ENCODE data around the gene TK2. TPM values are rescaled to one million over a fixed set of nuclear protein-coding genes. Genes with fewer than 3 reads are reported as not detected.
"Not testable (repeated sequence)": the region's sequence is repeated elsewhere in the genome, so short reads cannot be mapped to it uniquely, and the experiment has no call there.

The TK2 gene
- total RNA-seq, 8 experiments from 2014 or later = 7.1 to 38.4 (median 18.8) TPM

DNA sequence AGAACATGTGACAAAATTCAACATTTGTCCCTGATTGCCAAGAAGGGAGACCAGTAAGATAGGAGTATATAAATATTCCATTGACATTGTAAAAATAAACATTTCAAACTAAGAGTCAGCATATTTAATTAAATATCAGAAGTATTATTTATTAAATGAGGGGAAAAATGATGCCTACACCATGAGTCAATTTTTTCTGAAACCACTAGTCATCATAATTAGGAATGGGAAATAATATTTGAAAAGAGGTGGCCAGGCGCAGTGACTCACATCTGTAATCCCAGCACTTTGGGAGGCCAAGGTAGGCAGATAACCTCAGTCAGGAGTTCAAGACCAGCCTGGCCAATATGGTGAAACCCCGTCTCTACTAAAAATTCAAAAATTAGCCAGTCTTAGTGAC lies 18.4 kb upstream of the TK2 start:
- in situ Hi-C loops (cut with MboI; ENCODE audit: low pct_unique_long_range_greater_than_20kb in 2 of 9, low sequenced_read_pairs in 9 of 9, unreplicated experiment in 9 of 9) = loop anchor here in 1 of 9 experiments (25.0 kb wide), 1 partner anchor 156 kb away; no protein-coding TSS in a partner anchor
- no peak for ATAC-seq (replicated peaks in 6 of 8)
- H3K4me1 ChIP-seq (replicated peaks in 1 of 2) = no peaks in the 10 kb centered on the region
- 71 to 100% (median 83%) methylated on average over 1 to 2 of the region's 2 CpGs; no CpG with 5 or more reads in 4 of the 10 experiments for WGBS, 10 experiments
- H3K4me3 ChIP-seq = no peak overlapping the region
- no peak overlapping the region for H3K27ac ChIP-seq

DNA sequence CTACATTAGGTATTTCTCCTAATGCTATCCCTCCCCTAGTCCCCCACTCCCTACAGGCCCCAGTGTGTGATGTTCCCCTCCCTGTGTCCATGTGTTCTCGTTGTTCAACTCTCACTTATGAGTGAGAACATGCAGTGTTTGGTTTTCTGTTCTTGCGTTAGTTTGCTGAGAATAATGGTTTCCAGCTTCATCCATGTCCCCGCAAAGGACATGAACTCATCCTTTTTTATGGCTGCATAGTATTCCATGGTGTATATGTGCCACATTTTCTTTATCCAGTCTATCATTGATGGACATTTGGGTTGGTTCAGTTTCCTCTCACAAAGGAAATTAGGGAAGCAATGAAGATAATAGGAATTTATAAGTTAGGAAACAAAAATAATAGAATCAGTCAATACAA lies 17.3 kb upstream of the TK2 start:
- not testable (repeated sequence) for H3K27ac ChIP-seq; H3K4me1 ChIP-seq (replicated peaks in 1 of 2); ATAC-seq (replicated peaks in 6 of 8); H3K4me3 ChIP-seq
- 96% methylated on average over 3 of the region's 3 CpGs; no CpG with 5 or more reads in 9 of the 10 experiments for WGBS, 10 experiments
- in situ Hi-C loops (cut with MboI; ENCODE audit: low pct_unique_long_range_greater_than_20kb in 2 of 9, low sequenced_read_pairs in 9 of 9, unreplicated experiment in 9 of 9) = loop anchor here in 1 of 9 experiments (25.0 kb wide), 1 partner anchor 155 kb away; no protein-coding TSS in a partner anchor

DNA sequence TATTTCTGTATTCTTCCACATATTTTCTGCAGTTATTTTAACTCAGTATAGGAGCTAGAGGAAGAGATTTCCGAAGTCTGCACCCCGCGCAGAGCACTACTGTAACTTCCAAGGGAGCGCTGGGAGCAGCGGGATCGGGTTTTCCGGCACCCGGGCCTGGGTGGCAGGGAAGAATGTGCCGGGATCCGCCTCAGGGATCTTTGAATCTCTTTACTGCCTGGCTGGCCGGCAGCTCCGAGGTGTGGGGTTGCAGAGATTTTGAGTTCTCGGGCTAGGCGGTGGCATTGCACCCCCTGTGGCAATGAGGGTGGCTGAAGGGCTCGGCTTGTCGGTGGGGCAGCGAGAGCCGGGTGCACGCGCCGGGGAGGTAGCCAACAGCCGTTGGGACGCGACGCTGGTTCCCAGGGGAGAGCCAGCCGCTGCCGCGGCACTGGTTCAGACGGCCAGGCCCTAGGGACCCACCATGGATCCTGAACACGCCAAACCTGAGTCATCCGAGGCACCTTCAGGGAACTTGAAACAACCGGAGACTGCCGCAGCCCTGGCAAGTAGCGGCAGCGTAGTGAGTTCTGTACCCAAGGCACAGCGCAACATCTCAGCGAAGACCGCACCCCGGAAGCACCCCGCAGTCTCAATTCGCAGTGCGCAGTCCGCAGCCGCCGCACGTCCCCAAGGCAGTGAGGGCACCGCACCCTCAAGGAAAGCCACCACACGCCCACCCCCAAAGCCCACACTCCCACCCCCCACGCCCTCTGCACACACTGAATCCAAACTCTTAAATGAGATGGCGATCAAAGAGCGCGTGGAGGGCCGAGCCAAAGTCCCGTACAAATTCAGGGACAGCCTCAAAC lies 16.4 kb upstream of the TK2 start, which contains the start of gene CMTM1:
Gene CMTM1 (plus strand): TSS at position 389 of the 851 bp plus-strand sequence. CDS start 75 bp downstream, at position 464.
- 72 to 100% (median 96%) methylated on average over 2 to 13 of the region's 54 CpGs; no CpG with 5 or more reads in 1 of the 10 experiments for WGBS, 10 experiments
- Histone ChIP-seq H3K4me3 (no peak within 1 kb of the TSS), H3K27ac (no peak within 1 kb of the TSS), H3K4me1 (replicated peaks in 1 of 2) (no peaks in the 10 kb centered on the region)
- ATAC-seq (replicated peaks in 6 of 8) = no peak
- in situ Hi-C loops (cut with MboI; ENCODE audit: low pct_unique_long_range_greater_than_20kb in 2 of 9, low sequenced_read_pairs in 9 of 9, unreplicated experiment in 9 of 9) = loop anchor here in 1 of 9 experiments (25.0 kb wide), 1 partner anchor 154 kb away; no protein-coding TSS in a partner anchor

DNA sequence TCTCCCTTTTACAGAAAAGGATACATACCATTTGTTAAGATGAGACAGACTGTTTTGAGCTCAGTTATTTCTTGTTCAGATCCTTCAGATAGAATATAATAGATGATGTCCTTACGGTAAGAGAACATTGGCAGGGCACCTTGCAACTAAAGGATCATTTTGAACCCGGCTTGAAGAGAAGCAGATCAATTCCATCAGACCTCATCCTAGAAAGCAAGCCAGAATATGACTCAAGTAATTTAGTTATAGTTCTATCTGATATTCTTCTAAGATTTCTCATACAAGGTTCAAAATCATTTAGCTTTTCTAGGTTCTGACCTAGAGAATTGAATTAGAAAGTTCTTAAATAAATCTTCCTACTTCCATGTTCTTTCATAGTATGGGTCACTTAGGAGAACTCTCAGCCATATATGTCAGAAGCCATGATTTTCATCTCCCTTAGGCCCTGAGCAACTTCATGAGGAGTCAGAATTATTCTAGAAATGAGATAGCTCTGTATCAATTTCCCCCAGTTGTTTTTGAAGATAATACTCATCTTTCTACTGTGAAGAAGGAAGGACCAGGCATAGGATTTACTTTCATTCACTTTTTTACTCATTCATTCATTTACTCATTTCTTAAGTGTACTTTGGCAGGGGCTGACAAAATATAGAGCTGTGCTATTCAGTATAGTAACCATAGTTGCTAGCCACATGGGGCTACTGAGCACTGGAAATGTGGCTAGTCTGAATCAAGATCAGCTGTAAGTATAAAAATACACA lies 13.8 kb upstream of the TK2 start:
- Histone ChIP-seq H3K4me1 (replicated peaks in 1 of 2) (no peaks in the 10 kb centered on the region), H3K27ac (no peak overlapping the region), H3K4me3 (no peak overlapping the region)
- in situ Hi-C loops (cut with MboI; ENCODE audit: low pct_unique_long_range_greater_than_20kb in 2 of 9, low sequenced_read_pairs in 9 of 9, unreplicated experiment in 9 of 9) = loop anchor here in 1 of 9 experiments (25.0 kb wide), 1 partner anchor 151 kb away; no protein-coding TSS in a partner anchor
- no peak for ATAC-seq (replicated peaks in 6 of 8)
- 83 to 100% (median 100%) methylated on average over 1 to 2 of the region's 2 CpGs; no CpG with 5 or more reads in 1 of the 10 experiments for WGBS, 10 experiments

DNA sequence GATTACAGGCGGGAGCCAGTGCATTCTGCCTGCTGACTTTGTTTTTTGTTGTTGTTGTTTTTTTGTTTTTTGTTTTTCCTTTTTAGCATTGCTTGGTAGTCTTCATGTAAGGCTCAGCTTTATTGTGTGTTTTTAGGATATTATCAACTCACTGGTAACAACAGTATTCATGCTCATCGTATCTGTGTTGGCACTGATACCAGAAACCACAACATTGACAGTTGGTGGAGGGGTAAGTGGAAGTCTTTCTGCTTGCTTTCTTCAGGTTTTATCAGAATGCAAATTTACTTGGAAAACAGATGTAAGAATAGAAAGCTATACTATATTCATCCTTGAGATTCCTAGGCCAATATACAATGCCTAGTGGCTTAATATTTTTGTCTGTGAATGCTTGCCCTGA lies 13.1 kb upstream of the TK2 start:
- Histone ChIP-seq H3K4me3 (no peak overlapping the region), H3K4me1 (replicated peaks in 1 of 2) (no peaks in the 10 kb centered on the region), H3K27ac (no peak overlapping the region)
- in situ Hi-C loops (cut with MboI; ENCODE audit: low pct_unique_long_range_greater_than_20kb in 2 of 9, low sequenced_read_pairs in 9 of 9, unreplicated experiment in 9 of 9) = loop anchor here in 1 of 9 experiments (25.0 kb wide), 1 partner anchor 151 kb away; no protein-coding TSS in a partner anchor
- WGBS, 10 experiments = 64 to 100% (median 100%) methylated on average over 1 to 2 of the region's 2 CpGs; no CpG with 5 or more reads in 1 of the 10 experiments
- ATAC-seq (replicated peaks in 6 of 8) = no peak

DNA sequence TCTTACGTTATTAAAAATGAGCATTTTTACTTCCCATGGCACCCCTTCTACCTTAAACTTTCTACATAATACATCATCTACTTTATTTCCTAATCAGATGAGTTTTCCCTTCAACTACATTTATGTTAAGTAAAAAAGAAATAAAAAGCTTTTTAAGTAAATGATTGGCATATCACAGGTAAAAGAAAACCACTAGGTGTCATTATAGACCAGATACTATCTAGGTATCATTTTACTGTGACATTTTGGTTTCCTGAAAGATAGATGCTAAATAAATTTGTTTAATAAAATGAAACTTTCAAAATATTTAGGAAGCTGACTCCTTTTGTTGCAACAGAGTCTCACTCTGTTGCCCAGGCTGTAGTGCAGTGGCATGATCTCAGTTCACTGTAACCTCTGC lies 12.5 kb upstream of the TK2 start:
- 83 to 100% (median 97%) methylated on average over 1 of the region's 1 CpG; no CpG with 5 or more reads in 2 of the 10 experiments for WGBS, 10 experiments
- H3K4me1 ChIP-seq (replicated peaks in 1 of 2) = no peaks in the 10 kb centered on the region
- no peak for ATAC-seq (replicated peaks in 6 of 8)
- no peak overlapping the region for H3K4me3 ChIP-seq
- in situ Hi-C loops (cut with MboI; ENCODE audit: low pct_unique_long_range_greater_than_20kb in 2 of 9, low sequenced_read_pairs in 9 of 9, unreplicated experiment in 9 of 9) = loop anchor here in 1 of 9 experiments (25.0 kb wide), 1 partner anchor 150 kb away; no protein-coding TSS in a partner anchor
- H3K27ac ChIP-seq = no peak overlapping the region

DNA sequence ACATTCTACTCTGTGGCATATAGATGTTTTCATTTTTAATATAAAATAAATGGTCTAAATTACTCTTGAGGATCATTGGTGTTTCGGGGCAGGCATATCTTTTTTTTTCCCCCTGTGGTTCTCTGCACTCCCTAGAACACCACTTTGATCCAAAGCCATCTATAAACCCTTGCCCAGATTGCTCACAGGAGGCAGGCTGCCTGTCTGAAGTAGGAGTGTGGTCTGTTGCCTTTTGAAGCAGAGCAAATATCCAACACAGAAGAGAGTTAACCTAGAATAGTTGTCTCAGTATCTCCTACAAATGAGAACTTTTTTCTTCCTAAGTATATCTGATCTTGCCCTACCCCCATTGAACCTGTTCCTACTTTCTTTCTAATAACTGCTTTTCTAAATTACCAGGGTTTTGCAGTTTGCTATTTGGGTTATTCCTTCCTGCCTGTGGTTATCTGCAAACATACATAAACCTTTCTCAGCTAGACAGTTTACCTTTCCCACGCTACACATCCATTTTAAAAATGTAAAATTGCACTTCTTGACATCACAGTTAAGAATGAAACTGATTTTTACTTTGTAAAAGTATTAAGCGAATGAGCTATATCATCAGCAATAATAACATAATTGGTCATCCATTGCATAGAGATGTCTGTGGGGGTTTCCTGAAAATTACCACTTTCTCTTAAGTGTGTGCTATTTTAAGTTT lies 11.6 kb upstream of the TK2 start:
- Histone ChIP-seq H3K27ac (no peak overlapping the region), H3K4me1 (replicated peaks in 1 of 2) (no peaks in the 10 kb centered on the region), H3K4me3 (no peak overlapping the region)
- ATAC-seq (replicated peaks in 6 of 8) = no peak
- 86 to 100% (median 100%) methylated on average over 1 to 3 of the region's 3 CpGs; no CpG with 5 or more reads in 1 of the 10 experiments for WGBS, 10 experiments
- in situ Hi-C loops (cut with MboI; ENCODE audit: low pct_unique_long_range_greater_than_20kb in 2 of 9, low sequenced_read_pairs in 9 of 9, unreplicated experiment in 9 of 9) = loop anchor here in 1 of 9 experiments (25.0 kb wide), 1 partner anchor 149 kb away; no protein-coding TSS in a partner anchor

DNA sequence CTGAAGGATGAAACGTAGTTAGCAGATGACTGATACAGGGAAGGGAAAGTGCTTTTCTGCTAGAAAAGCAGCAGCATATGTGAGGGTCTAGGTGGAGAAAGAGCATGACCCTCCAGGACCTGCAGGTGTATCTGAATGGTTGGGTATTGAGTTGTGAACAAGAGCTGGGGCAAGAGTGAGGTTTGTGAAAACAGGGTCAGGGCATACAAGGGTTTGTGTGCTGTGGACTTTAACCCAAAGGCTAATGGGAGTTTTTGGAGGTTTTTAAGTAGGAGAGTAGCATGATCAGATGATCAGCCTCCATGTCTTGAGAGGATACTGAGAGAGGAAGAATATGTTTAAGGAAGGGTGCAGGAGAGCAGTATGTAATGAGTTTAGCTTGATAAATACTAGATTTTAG lies 10.2 kb upstream of the TK2 start:
- WGBS, 10 experiments = 38 to 100% (median 86%) methylated on average over 1 of the region's 1 CpG; no CpG with 5 or more reads in 3 of the 10 experiments
- in situ Hi-C loops (cut with MboI; ENCODE audit: low pct_unique_long_range_greater_than_20kb in 2 of 9, low sequenced_read_pairs in 9 of 9, unreplicated experiment in 9 of 9) = loop anchor here in 1 of 9 experiments (25.0 kb wide), 1 partner anchor 148 kb away; no protein-coding TSS in a partner anchor
- no peak overlapping the region for H3K27ac ChIP-seq

DNA sequence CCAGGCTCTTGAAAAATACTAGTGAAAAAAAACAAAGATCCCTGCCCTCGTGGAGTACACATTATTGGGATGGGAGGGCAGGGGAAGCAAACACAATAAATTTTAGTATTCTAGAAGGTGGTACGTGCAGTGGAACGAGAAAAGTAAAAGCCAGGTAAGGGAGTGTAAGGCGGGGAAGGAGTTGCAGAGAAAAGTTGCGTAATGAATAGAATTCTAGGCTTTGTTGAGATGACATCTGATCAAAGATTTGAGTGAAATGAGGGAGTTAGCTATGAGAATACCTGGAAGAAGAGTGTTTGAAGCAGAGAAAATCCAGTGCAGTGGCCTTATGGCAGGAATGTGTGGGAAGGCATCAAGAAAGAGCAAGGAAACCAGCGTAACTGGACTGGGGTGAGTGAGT lies 4.6 kb upstream of the TK2 start:
- in situ Hi-C loops (cut with MboI; ENCODE audit: low pct_unique_long_range_greater_than_20kb in 2 of 9, low sequenced_read_pairs in 9 of 9, unreplicated experiment in 9 of 9) = loop anchor here in 1 of 9 experiments (25.0 kb wide), 1 partner anchor 142 kb away; no protein-coding TSS in a partner anchor
- Histone ChIP-seq H3K4me1 (replicated peaks in 1 of 2) (peaks cover 17 to 18% of the 10 kb centered on the region in 2 donors), H3K4me3 (no peak overlapping the region), H3K27ac (no peak overlapping the region)
- ATAC-seq (replicated peaks in 6 of 8) = no peak
- WGBS, 10 experiments = 87 to 100% (median 96%) methylated on average over 2 to 6 of the region's 6 CpGs

More for the DNA sequence above, 10.2 kb upstream of the TK2 start:
- no peaks in the 10 kb centered on the region for H3K4me1 ChIP-seq (replicated peaks in 1 of 2)
- no peak for ATAC-seq (replicated peaks in 6 of 8)
- H3K4me3 ChIP-seq = no peak overlapping the region

DNA sequence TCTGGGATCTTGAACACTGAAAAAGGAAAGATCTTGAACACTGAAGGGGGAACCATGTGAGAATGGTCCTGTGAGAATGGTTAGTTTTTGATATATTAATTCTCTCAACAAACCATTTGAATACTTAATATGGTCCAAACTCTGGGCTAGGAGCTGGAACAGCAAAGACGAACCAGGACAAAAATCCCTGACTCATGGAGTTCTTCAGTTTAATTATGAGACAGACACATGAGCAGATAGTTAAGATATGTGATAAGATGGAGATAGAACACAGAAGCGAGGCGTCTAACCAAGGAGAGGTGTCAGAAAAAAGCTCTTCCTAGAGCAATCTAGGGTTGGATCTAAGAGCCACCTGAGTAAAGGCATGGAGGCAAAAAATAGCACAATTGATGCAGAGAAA lies 4.1 kb upstream of the TK2 start:
- no peak for ATAC-seq (replicated peaks in 6 of 8)
- H3K4me3 ChIP-seq = no peak overlapping the region

DNA sequence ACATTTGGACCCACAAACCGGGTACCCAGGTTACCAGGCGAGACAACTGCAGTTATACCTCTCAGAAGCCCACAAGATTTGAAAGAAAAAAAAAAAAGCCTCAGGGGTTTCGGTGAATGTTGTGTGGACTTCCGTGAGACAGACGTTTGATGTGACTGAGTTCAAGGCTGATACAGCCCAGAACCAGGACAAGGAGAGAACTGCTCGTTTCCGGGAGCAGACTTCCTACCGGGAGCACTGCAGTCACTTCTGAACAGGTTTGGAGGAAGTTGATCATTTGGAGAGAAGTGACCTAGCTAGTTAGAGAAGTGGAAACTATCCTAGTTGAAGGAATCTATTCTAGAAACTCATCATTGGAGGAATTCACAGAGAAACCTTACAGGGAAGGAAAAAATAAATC lies 3.3 kb upstream of the TK2 start:
- H3K27ac ChIP-seq = no peak overlapping the region
- no peak for ATAC-seq (replicated peaks in 6 of 8)
- in situ Hi-C loops (cut with MboI; ENCODE audit: low pct_unique_long_range_greater_than_20kb in 2 of 9, low sequenced_read_pairs in 9 of 9, unreplicated experiment in 9 of 9) = loop anchor here in 1 of 9 experiments (25.0 kb wide), 1 partner anchor 141 kb away; no protein-coding TSS in a partner anchor
- peak overlapping the region; percentile 43 to 52 (median 49) for H3K4me3 ChIP-seq
- whole genome bisulfite sequencing, 10 experiments = 0 to 96% (median 55%) methylated on average over 1 to 6 of the region's 8 CpGs; no CpG with 5 or more reads in 2 of the 10 experiments
- H3K4me1 ChIP-seq (replicated peaks in 1 of 2) = peaks cover 22 to 24% of the 10 kb centered on the region in 2 donors

More for the DNA sequence above, 4.1 kb upstream of the TK2 start:
- WGBS, 10 experiments = 80 to 100% (median 100%) methylated on average over 1 to 3 of the region's 3 CpGs; no CpG with 5 or more reads in 1 of the 10 experiments
- H3K27ac ChIP-seq = no peak overlapping the region
- H3K4me1 ChIP-seq (replicated peaks in 1 of 2) = peaks cover 20 to 21% of the 10 kb centered on the region in 2 donors
- in situ Hi-C loops (cut with MboI; ENCODE audit: low pct_unique_long_range_greater_than_20kb in 2 of 9, low sequenced_read_pairs in 9 of 9, unreplicated experiment in 9 of 9) = loop anchor here in 1 of 9 experiments (25.0 kb wide), 1 partner anchor 142 kb away; no protein-coding TSS in a partner anchor
